Stimulated activated CD4-positive, alpha-beta T cell treated with anti-CD3 and anti-CD28 coated beads, Interleukin-1b, Interleukin-23, amount 100 ng/mL, for 24 hours (primary cell): ENCODE data around the gene NT5DC2.
"Not testable (repeated sequence)": the region's sequence is repeated elsewhere in the genome, so short reads cannot be mapped to it uniquely, and the experiment has no call there.

Experiments
- DNase-seq, 4 experiments: peaks; one replicate each; pipeline ENCODE4 v3.0.0-alpha.2; 2020; ENCODE audit warnings: low read depth in 4 of 4, low spot score in 1 of 4

NT5DC2 gene

GRCh38 chr3:52537726-52538421, 4.2 kb upstream of the NT5DC2 start:
- DNase-seq: no peak

- no peak for DNase-seq
Observed at GRCh38 chr3:52537165-52537620, 3.5 kb upstream of the NT5DC2 start.

GRCh38 chr3:52536369-52537164, 2.9 kb upstream of the NT5DC2 start, which contains the start of gene UQCC5:
Gene UQCC5 (plus strand): TSS chr3:52536605. CDS start chr3:52536756, 151 bp downstream.
- peak; percentile 87 to 97 (median 93) for DNase-seq

GRCh38 chr3:52536112-52536368, 2.4 kb upstream of the NT5DC2 start:
- no peak for DNase-seq

GRCh38 chr3:52535411-52536111, 1.9 kb upstream of the NT5DC2 start:
- no peak for DNase-seq

GRCh38 chr3:52534281-52535183, 875 bp upstream of the NT5DC2 start:
- DNase-seq: no peak

GRCh38 chr3:52532838-52533622, 627 bp downstream of the NT5DC2 start:
- peak in 1 of 4 experiments; percentile 15 for DNase-seq

DNA sequence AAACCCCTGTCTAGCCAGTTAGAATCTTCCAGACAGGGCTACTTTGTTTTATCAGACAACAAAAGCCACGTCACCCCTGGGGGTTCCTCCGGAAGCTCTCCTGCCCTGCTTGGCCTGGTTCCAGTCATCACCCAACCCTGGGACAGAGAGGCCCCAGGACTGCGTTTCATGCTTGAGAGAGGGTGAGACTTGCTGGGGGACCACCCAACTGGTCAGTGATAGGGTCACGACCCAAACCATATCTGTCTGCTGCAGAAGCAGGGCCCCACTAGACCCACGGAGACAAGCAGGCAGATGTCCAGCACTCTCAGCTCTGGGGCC, 1.2 kb downstream of the NT5DC2 start:
- DNase-seq: no peak

GRCh38 chr3:52531860-52532516, 1.7 kb downstream of the NT5DC2 start:
- no peak for DNase-seq

DNA sequence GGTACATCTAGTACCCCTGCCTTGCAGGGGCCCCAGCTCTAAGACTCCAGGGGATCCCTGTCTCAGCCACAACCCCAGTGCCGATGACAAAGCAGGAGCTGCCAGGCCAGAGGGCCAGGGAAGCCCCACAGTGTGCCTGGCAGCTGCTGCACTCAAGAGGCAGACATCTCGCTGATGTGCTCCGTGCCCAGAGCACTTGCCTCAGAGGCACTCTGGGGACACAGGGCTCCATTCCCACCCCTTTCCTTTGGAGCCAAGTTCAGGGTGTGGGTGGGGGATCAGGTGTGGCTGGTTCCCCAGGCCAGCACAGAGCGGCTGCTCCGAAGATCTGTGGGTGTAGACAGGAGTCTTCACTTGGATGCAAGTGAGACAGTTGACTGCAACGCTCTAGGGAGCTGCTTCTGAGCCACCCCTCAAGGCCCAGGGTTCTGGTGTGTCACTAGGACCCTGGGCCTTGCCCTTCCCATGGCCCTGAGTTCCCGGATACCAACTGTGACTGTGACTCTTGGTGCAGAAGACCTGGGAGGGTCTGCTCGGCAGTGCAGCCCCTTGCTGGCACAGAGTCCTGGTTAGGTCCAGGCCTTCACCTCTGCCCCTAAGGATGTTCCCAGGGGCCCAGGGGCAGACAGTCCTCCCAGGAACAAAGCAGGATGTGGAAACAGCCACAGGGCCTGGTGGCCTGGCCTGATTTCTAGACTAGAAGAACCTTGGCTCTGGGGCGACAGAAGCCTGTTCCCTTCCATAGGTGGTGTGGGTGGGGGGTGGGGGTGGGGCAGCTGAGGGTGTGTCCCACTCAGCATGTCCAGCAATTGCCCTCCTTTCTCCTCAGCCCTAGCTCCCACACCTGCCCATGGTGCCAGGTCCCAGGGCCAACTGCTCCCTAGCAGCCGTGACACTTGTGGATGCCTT, 2.5 kb downstream of the NT5DC2 start:
- DNase-seq: no peak

DNA sequence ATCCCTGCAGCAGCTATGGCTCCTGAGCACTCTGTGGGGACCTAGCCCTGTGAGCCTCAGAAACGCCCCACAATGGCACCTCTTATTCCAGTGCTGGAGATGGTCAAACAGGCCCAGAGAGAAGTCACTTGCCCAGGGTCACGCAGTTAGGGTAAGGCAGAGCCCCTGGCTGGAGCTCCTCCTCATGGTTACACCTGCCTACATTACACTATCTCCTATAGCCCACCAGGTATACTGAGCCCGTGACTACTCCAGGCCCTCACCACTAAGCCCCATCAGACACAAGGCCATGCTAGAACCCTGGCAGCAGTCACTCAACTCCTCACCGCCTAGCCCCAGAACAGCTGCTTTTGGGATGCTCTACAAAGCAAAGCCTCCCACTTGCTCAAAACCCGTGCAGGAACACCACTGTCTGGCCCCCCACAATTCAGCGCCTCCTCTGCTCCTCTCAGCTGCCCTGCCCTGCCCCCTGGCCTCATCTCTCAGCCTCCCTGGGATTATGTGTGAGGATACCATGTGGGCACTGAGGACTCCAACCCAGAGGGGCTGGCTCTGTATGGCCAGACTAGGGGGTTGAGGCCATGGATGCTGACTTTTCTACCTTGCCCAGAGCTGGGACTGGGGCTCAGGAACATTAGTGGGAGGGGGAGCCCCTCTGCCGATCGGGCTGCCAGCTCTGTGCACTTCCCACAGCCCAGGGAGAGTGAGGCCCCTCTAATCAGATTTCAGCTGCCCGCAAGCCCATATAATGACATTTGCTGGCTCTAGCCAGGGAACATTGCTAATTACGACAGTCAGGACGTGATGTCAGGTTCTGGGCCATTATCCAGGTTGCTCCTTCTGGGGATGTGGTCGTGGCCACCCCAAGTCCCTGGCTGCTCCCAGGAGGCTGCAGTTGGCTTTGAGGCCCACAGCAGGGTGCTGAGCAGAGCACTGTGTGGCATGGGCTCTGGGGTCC, 4.0 kb downstream of the NT5DC2 start:
- no peak for DNase-seq

GRCh38 chr3:52528586-52529375, 4.9 kb downstream of the NT5DC2 start:
- no peak for DNase-seq

DNA sequence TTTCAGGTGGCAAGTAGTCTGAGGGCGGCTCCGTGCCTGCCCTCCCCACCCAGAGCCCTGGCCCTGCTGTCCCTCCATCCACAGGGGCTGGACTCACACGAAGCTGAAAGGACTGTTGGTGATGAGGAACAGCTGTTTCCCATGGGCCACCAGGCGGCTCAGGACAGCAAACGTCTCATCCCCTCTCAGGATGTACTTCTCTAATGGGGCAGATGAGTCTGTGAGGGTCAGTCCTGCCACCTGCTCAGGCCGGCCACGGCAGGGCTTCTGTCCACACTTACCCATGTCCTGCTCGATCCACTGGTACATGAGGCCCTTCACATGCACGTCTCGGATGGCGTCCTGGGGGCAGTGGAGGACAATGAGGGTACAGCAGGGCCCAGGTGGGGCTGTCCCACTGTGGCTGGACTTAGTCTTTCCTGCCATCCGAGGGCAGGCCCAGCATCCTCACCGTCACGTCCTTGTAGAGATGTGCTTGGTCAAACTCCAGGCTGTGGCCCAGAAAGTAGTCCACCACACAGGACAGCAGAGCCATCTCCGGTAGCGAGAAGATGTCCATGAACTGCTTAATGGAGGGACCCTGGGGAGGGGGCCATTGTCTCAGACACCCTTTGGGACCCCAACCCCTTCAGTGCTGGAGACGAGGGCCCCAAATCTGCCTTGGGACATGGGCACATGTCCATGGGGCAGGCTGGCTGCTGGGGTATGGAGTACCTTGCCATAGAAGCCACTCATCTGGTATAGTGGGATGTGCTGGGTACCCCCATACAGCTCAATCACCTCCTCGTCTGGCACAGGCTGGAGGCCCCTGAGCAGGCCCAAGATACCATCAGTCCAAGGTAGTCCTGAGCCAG, 5.7 kb downstream of the NT5DC2 start:
- DNase-seq: no peak

- DNase-seq: no peak
Observed at GRCh38 chr3:52527039-52527731, 6.5 kb downstream of the NT5DC2 start.

GRCh38 chr3:52526671-52527038, 7.0 kb downstream of the NT5DC2 start:
- DNase-seq: not testable (repeated sequence)
